Thyroid gland (tissue), 4 donors: Measurements from ENCODE around the gene SETD3.

Experiments used
- CTCF ChIP-seq, 6 experiments: fragments of 200-600 bp in 3 of 6; fragments of 450-650 bp in 3 of 6; sonication (generic) in 3 of 6; IDR thresholded peaks; one replicate each; pipeline ENCODE4 v1.5.1; 2016 to 2019; ENCODE audit warnings: antibody characterized with exemption in 6 of 6, mild to moderate bottlenecking in 2 of 6, inconsistent platforms in 1 of 6, moderate library complexity in 1 of 6
- POLR2A ChIP-seq, 2 donors: fragments of 450-650 bp; IDR thresholded peaks; one replicate each; pipeline ENCODE4 v1.6.1; 2017; ENCODE audit warnings: antibody characterized with exemption in 2 of 2, mild to moderate bottlenecking in 2 of 2, moderate library complexity in 1 of 2

- TF ChIP-seq POLR2A (IDR thresholded peaks at IDR 0.05) (no peak), CTCF (IDR thresholded peaks at IDR 0.05) (no peak)
Measured at GRCh38 chr14:99426265-99426664, 54.4 kb downstream of the SETD3 start.
